DOHH2 (cell line): ENCODE data around the gene GFRA1.

ENCODE experiments used
- EZH2phosphoT487 ChIP-seq: fragments of 200-600 bp; sonication (generic); IDR thresholded peaks from 2 replicates; pipeline ENCODE4 v1.6.1; 2017; ENCODE audit warnings: borderline replicate concordance, mild to moderate bottlenecking, antibody characterized with exemption, low read length, moderate library complexity, mixed read lengths
- TF ChIP-seq, protein P1 (sequence below): fragments of 200-600 bp; sonication (generic); IDR thresholded peaks from one replicate; pipeline ENCODE4 v1.5.1; 2014; ENCODE audit warnings: antibody characterized with exemption, mild to moderate bottlenecking, low read depth, low read length; ENCODE audit not compliant: poor library complexity, severe bottlenecking

DNA sequence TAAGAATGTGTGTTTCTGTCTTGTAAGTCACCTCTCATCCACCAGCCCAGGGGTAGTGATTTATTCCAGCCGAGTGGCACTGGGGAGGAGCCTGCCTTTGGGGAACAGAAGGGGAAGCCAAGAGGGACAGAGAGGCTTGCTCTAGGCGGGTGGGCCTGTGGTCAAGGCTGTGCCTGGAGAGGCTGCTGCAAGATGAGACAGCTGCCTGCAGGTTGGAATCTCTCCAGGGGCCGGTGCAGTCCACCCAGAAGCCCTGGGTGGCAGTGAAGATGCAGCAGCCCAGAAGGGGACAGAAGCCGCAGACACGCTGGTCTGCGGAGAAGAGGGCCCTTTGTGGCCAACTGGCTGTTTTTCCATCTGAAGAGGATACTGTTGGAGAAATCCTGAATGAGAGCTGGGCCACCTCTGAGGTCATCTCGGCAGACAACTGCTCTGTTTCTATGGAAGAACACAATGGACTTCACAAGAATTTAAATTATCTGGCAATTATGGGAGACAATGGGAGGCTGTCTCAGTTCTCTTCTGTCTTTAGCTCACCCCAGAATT lies 175.7 kb downstream of the GFRA1 start:
- TF ChIP-seq, protein P1, sequence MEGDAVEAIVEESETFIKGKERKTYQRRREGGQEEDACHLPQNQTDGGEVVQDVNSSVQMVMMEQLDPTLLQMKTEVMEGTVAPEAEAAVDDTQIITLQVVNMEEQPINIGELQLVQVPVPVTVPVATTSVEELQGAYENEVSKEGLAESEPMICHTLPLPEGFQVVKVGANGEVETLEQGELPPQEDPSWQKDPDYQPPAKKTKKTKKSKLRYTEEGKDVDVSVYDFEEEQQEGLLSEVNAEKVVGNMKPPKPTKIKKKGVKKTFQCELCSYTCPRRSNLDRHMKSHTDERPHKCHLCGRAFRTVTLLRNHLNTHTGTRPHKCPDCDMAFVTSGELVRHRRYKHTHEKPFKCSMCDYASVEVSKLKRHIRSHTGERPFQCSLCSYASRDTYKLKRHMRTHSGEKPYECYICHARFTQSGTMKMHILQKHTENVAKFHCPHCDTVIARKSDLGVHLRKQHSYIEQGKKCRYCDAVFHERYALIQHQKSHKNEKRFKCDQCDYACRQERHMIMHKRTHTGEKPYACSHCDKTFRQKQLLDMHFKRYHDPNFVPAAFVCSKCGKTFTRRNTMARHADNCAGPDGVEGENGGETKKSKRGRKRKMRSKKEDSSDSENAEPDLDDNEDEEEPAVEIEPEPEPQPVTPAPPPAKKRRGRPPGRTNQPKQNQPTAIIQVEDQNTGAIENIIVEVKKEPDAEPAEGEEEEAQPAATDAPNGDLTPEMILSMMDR, result no peak
- no peak for TF ChIP-seq EZH2phosphoT487
